Measurements from ENCODE around the gene LDLRAD3.
"Not testable (repeated sequence)": the region's sequence is repeated elsewhere in the genome, so short reads cannot be mapped to it uniquely, and the experiment has no call there.

The LDLRAD3 gene

GRCh38 chr11:36009473-36009872 lies 65.6 kb downstream of the LDLRAD3 start:
- Histone ChIP-seq H3K27ac (ENCODE audit: insufficient read depth in 1 of 2, low read depth in 1 of 2, low read length in 2 of 2, poor library complexity in 1 of 2, severe bottlenecking in 2 of 2) (no peak overlapping the region), H3K9me3 (ENCODE audit: control extremely low read depth in 1 of 5, control insufficient read depth in 4 of 5, insufficient read depth in 2 of 5, low read depth in 1 of 5, low read length in 4 of 5) (peaks cover 0 to 12% (median 4%) of the 10 kb centered on the region in 5 experiments), H3K27me3 (replicated peaks in 2 of 5; ENCODE audit: control insufficient read depth in 4 of 5, insufficient read depth in 5 of 5, low read length in 4 of 5) (no peaks in the 10 kb centered on the region), H3K4me3 (ENCODE audit: control insufficient read depth in 1 of 7, extremely low read depth in 1 of 7, insufficient read depth in 4 of 7, low read depth in 2 of 7, low read length in 6 of 7) (no peak overlapping the region), H3K36me3 (ENCODE audit: control insufficient read depth in 4 of 4, insufficient read depth in 4 of 4, low read length in 3 of 4) (no peaks in the 10 kb centered on the region), H3K4me1 (ENCODE audit: control extremely low read depth in 1 of 4, control insufficient read depth in 4 of 4, insufficient read depth in 4 of 4, low read length in 3 of 4) (peaks cover 0 to 8% (median 6%) of the 10 kb centered on the region in 4 experiments)
- DNase-seq: no peak
- ChIA-PET POLR2A (no interaction called here), CTCF (no interaction called here)
- 100% methylated on average over 1 of the region's 4 CpGs for WGBS (ENCODE audit: insufficient coverage)

GRCh38 chr11:36010010-36010740 lies 66.3 kb downstream of the LDLRAD3 start:
- no peaks in the 10 kb centered on the region for H3K27me3 ChIP-seq (replicated peaks in 2 of 5; ENCODE audit: control insufficient read depth in 4 of 5, insufficient read depth in 5 of 5, low read length in 4 of 5)
- peaks cover 0 to 14% (median 10%) of the 10 kb centered on the region in 4 experiments for H3K4me1 ChIP-seq (ENCODE audit: control extremely low read depth in 1 of 4, control insufficient read depth in 4 of 4, insufficient read depth in 4 of 4, low read length in 3 of 4)
- H3K36me3 ChIP-seq (ENCODE audit: control insufficient read depth in 4 of 4, insufficient read depth in 4 of 4, low read length in 3 of 4): no peaks in the 10 kb centered on the region
- POLR2A ChIA-PET: interaction anchor here (0.5 kb wide), 1 partner anchor 67 kb away, joined by 3 read pairs; no protein-coding TSS in a partner anchor
- no peak overlapping the region for H3K4me3 ChIP-seq (ENCODE audit: control insufficient read depth in 1 of 7, extremely low read depth in 1 of 7, insufficient read depth in 4 of 7, low read depth in 2 of 7, low read length in 6 of 7)
- whole genome bisulfite sequencing (ENCODE audit: insufficient coverage): 100% methylated on average over 2 of the region's 2 CpGs
- no peak for DNase-seq
- CTCF ChIA-PET: no interaction called here
- peaks cover 0 to 6% (median 0%) of the 10 kb centered on the region in 5 experiments for H3K9me3 ChIP-seq (ENCODE audit: control extremely low read depth in 1 of 5, control insufficient read depth in 4 of 5, insufficient read depth in 2 of 5, low read depth in 1 of 5, low read length in 4 of 5)
- H3K27ac ChIP-seq (ENCODE audit: insufficient read depth in 1 of 2, low read depth in 1 of 2, low read length in 2 of 2, poor library complexity in 1 of 2, severe bottlenecking in 2 of 2): no peak overlapping the region

GRCh38 chr11:36011574-36011973 lies 67.7 kb downstream of the LDLRAD3 start:
- Histone ChIP-seq H3K27ac (ENCODE audit: insufficient read depth in 1 of 2, low read depth in 1 of 2, low read length in 2 of 2, poor library complexity in 1 of 2, severe bottlenecking in 2 of 2) (no peak overlapping the region), H3K36me3 (ENCODE audit: control insufficient read depth in 4 of 4, insufficient read depth in 4 of 4, low read length in 3 of 4) (no peaks in the 10 kb centered on the region), H3K4me3 (ENCODE audit: control insufficient read depth in 1 of 7, extremely low read depth in 1 of 7, insufficient read depth in 4 of 7, low read depth in 2 of 7, low read length in 6 of 7) (no peak overlapping the region), H3K4me1 (ENCODE audit: control extremely low read depth in 1 of 4, control insufficient read depth in 4 of 4, insufficient read depth in 4 of 4, low read length in 3 of 4) (peaks cover 0 to 14% (median 10%) of the 10 kb centered on the region in 4 experiments), H3K27me3 (replicated peaks in 2 of 5; ENCODE audit: control insufficient read depth in 4 of 5, insufficient read depth in 5 of 5, low read length in 4 of 5) (no peaks in the 10 kb centered on the region), H3K9me3 (ENCODE audit: control extremely low read depth in 1 of 5, control insufficient read depth in 4 of 5, insufficient read depth in 2 of 5, low read depth in 1 of 5, low read length in 4 of 5) (no peaks in the 10 kb centered on the region)
- WGBS (ENCODE audit: insufficient coverage): 94% methylated on average over 5 of the region's 5 CpGs
- ChIA-PET CTCF (no interaction called here), POLR2A (no interaction called here)
- DNase-seq: no peak

GRCh38 chr11:36012455-36012854 lies 68.6 kb downstream of the LDLRAD3 start:
- Histone ChIP-seq H3K27me3 (replicated peaks in 2 of 5; ENCODE audit: control insufficient read depth in 4 of 5, insufficient read depth in 5 of 5, low read length in 4 of 5) (no peaks in the 10 kb centered on the region), H3K27ac (ENCODE audit: insufficient read depth in 1 of 2, low read depth in 1 of 2, low read length in 2 of 2, poor library complexity in 1 of 2, severe bottlenecking in 2 of 2) (no peak overlapping the region), H3K9me3 (ENCODE audit: control extremely low read depth in 1 of 5, control insufficient read depth in 4 of 5, insufficient read depth in 2 of 5, low read depth in 1 of 5, low read length in 4 of 5) (no peaks in the 10 kb centered on the region), H3K4me3 (ENCODE audit: control insufficient read depth in 1 of 7, extremely low read depth in 1 of 7, insufficient read depth in 4 of 7, low read depth in 2 of 7, low read length in 6 of 7) (no peak overlapping the region), H3K4me1 (ENCODE audit: control extremely low read depth in 1 of 4, control insufficient read depth in 4 of 4, insufficient read depth in 4 of 4, low read length in 3 of 4) (peaks cover 0 to 14% (median 10%) of the 10 kb centered on the region in 4 experiments), H3K36me3 (ENCODE audit: control insufficient read depth in 4 of 4, insufficient read depth in 4 of 4, low read length in 3 of 4) (no peaks in the 10 kb centered on the region)
- WGBS (ENCODE audit: insufficient coverage): 87% methylated on average over 3 of the region's 5 CpGs
- no peak for DNase-seq
- POLR2A ChIA-PET: no interaction called here
- CTCF ChIA-PET: no interaction called here

- ChIA-PET POLR2A (no interaction called here), CTCF (no interaction called here)
- Histone ChIP-seq H3K27ac (ENCODE audit: insufficient read depth in 1 of 2, low read depth in 1 of 2, low read length in 2 of 2, poor library complexity in 1 of 2, severe bottlenecking in 2 of 2) (no peak overlapping the region), H3K9me3 (ENCODE audit: control extremely low read depth in 1 of 5, control insufficient read depth in 4 of 5, insufficient read depth in 2 of 5, low read depth in 1 of 5, low read length in 4 of 5) (no peaks in the 10 kb centered on the region), H3K4me1 (ENCODE audit: control extremely low read depth in 1 of 4, control insufficient read depth in 4 of 4, insufficient read depth in 4 of 4, low read length in 3 of 4) (peaks cover 0 to 14% (median 10%) of the 10 kb centered on the region in 4 experiments), H3K36me3 (ENCODE audit: control insufficient read depth in 4 of 4, insufficient read depth in 4 of 4, low read length in 3 of 4) (no peaks in the 10 kb centered on the region), H3K4me3 (ENCODE audit: control insufficient read depth in 1 of 7, extremely low read depth in 1 of 7, insufficient read depth in 4 of 7, low read depth in 2 of 7, low read length in 6 of 7) (no peak overlapping the region), H3K27me3 (replicated peaks in 2 of 5; ENCODE audit: control insufficient read depth in 4 of 5, insufficient read depth in 5 of 5, low read length in 4 of 5) (no peaks in the 10 kb centered on the region)
- 100% methylated on average over 1 of the region's 2 CpGs for WGBS (ENCODE audit: insufficient coverage)
- no peak for DNase-seq
Observed at GRCh38 chr11:36012979-36013378, 69.1 kb downstream of the LDLRAD3 start.

- H3K36me3 ChIP-seq (ENCODE audit: control insufficient read depth in 4 of 4, insufficient read depth in 4 of 4, low read length in 3 of 4); POLR2A ChIA-PET; H3K4me3 ChIP-seq (ENCODE audit: control insufficient read depth in 1 of 7, extremely low read depth in 1 of 7, insufficient read depth in 4 of 7, low read depth in 2 of 7, low read length in 6 of 7); H3K27me3 ChIP-seq (replicated peaks in 2 of 5; ENCODE audit: control insufficient read depth in 4 of 5, insufficient read depth in 5 of 5, low read length in 4 of 5); H3K9me3 ChIP-seq (ENCODE audit: control extremely low read depth in 1 of 5, control insufficient read depth in 4 of 5, insufficient read depth in 2 of 5, low read depth in 1 of 5, low read length in 4 of 5); DNase-seq; H3K27ac ChIP-seq (ENCODE audit: insufficient read depth in 1 of 2, low read depth in 1 of 2, low read length in 2 of 2, poor library complexity in 1 of 2, severe bottlenecking in 2 of 2): not testable (repeated sequence)
- WGBS (ENCODE audit: insufficient coverage): no CpG with 5 or more reads among the region's 1 CpG
- CTCF ChIA-PET: interaction anchor here (0.9 to 1.2 kb wide), 2 partner anchors 31 to 118 kb away, joined by 3 to 4 read pairs; no protein-coding TSS in a partner anchor
- peaks cover 0 to 14% (median 10%) of the 10 kb centered on the region in 4 experiments for H3K4me1 ChIP-seq (ENCODE audit: control extremely low read depth in 1 of 4, control insufficient read depth in 4 of 4, insufficient read depth in 4 of 4, low read length in 3 of 4)
Observed at GRCh38 chr11:36013446-36013845, 69.6 kb downstream of the LDLRAD3 start.

Data from common myeloid progenitor, CD34-positive (primary cell).